ENCODE data around the gene TBP.
A peak's percentile ranks its signal among the peaks of the same experiment; 100 is the strongest.
"Not testable (repeated sequence)": the region's sequence is repeated elsewhere in the genome, so short reads cannot be mapped to it uniquely, and the experiment has no call there.

Gene TBP

DNA sequence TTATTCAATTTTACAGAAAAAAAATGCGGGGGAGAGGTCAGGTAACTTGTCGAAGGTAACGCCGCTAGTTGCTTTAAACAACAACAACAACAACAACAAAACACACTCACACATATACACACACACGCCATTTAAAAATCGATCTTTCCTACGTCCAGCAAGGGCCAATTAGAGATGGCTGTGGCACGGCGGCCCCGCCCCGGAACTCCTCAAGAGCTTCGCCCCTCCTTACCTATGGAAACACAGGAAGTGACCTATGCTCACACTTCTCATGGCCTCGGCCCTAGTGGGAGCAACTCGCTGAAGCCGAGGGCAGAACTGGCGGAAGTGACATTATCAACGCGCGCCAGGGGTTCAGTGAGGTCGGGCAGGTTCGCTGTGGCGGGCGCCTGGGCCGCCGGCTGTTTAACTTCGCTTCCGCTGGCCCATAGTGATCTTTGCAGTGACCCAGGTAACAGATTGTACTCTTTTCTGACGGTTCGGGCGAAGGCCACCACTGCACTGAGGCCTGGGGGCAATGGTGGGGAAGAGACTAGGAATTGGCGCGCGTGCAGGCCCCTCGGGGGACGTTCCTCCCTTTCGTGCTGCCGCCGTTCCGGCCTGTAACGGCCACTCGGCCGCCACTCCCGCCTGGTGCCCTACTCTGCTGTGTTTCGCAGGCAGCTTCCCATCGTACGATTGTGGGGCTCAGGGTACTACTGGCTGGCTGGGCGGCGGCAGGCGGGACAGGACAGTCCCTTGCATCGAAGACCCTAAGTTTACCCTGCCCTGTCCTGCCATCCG is at the start of gene TBP:
Gene TBP (plus strand): TSS at position 357 of the 783 bp plus-strand sequence. CDS start 2,661 bp downstream, outside the sequence.
- DNase-seq = peak; percentile 92

DNA sequence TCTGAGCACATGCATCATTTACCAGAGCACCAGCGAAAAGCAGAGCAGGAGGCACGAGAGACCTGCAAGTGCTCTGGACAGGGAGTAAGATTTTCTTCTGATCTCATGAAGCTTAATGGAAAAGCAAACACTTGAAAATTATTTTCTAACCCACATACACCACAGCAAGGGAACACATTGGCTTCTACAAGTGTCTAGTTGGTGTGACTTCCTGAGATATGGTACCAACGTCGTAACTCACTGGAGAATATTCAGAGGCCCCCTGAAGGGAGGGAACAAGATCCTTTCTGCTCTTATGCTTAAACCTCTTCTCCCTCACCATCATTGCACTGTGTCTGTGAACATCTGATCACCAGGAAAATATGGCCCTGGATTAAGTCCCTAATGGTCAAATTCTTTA is 49.7 kb upstream of the TBP start:
- no peak for DNase-seq

DNA sequence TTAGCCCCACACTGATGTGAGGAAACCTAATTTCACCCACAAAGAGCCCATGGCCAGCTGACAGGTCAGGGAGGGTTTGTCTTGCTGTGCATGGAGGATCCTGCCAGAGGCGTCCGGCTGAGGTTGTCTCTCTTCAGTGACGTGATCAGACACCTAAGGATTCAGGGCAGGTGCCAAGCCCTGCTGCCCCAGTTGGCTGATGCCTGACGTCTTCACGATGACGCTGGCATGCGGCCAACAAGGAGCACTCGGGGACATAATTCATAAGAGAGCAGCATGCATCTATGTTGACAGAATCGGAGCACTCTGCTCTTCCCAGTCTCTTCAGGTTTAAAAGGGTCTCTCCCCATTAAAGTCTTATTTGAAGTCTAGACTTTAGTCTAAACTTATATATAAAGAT is 48.9 kb upstream of the TBP start:
- DNase-seq = no peak

DNA sequence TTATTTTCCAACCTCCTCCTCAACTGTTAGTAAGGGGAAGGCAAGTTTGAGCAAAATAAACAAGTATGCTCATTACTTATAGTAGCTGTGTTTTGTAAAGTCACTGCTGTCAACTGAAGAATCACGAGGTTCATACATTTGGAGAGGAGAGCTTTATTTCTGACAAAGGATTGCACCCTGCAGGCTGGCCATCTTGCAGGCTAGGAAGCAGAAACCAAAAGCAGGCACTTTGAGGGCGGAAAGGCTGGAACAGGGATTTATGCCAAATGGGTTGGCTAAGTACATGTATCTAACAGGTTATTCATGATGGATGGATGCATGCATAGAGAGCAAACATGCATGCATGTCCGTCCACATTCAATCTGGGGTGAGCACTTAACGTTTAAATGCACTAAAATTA is 47.7 kb upstream of the TBP start:
- DNase-seq = no peak

DNA sequence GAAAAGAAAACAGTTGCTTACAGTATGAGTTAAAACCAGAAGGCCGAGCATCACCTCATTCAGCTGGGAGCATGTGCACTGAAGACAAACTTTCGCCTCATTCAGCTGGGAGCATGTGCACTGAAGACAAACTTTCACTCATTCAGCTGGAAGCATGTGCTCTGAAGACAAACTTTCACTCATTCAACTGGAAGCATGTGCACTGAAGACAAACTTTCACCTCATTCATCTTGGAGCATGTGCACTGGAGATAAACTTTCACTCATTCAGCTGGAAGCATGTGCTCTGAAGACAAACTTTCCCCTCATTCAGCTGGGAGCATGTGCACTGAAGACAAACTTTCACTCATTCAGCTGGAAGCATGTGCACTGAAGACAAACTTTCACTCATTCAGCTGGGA is 46.4 kb upstream of the TBP start:
- not testable (repeated sequence) for DNase-seq

DNA sequence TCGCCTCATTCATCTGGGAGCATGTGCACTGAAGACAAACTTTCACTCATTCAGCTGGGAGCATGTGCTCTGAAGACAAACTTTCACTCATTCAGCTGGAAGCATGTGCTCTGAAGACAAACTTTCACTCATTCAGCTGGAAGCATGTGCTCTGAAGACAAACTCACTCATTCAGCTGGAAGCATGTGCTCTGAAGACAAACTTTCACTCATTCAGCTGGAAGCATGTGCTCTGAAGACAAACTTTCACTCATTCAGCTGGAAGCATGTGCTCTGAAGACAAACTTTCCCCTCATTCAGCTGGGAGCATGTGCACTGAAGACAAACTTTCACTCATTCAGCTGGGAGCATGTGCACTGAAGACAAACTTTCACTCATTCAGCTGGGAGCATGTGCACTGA is 45.9 kb upstream of the TBP start:
- not testable (repeated sequence) for DNase-seq

DNA sequence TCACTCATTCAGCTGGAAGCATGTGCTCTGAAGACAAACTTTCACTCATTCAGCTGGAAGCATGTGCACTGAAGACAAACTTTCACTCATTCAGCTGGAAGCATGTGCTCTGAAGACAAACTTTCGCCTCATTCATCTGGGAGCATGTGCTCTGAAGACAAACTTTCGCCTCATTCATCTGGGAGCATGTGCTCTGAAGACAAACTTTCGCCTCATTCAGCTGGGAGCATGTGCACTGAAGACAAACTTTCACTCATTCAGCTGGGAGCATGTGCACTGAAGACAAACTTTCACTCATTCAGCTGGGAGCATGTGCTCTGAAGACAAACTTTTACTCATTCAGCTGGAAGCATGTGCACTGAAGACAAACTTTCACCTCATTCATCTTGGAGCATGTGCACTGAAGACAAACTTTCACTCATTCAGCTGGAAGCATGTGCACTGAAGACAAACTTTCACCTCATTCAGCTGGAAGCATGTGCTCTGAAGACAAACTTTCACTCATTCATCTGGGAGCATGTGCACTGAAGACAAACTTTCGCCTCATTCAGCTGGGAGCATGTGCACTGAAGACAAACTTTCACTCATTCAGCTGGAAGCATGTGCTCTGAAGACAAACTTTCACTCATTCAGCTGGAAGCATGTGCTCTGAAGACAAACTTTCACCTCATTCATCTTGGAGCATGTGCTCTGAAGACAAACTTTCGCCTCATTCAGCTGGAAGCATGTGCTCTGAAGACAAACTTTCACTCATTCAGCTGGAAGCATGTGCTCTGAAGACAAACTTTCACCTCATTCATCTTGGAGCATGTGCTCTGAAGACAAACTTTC is 45.1 kb upstream of the TBP start:
- not testable (repeated sequence) for DNase-seq

DNA sequence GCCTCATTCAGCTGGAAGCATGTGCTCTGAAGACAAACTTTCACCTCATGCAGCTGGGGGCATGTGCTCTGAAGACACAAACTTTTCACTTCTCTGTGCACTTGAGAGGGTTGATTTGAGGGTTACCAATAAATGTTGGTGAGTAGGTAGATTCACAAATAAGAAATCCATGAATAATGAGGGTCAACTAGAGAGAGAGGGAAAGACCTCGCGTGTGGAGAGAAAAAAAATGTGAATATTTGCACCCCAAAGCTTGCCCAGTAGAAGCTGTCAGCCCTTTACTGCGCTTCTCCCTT is 44.5 kb upstream of the TBP start:
- DNase-seq = no peak

DNA sequence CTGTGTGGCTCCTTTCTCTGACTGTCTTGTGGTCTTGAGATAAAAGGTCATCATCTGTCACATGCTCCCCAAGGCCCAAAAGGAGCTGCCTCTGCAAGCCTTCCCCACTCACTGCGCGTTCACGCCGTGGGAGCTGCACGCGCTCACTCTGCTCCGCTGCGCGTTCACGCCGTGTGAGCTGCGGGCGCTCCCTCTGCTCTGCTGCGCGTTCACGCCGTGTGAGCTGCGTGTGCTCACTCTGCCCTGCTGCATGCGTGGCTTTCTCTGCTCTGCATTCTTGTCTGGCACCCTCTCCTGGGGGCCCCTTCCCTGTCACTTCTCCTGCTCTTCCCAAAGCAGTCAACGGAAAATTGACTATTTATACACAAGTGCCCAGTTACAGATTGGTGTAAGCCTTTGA is 43.5 kb upstream of the TBP start:
- no peak for DNase-seq

DNA sequence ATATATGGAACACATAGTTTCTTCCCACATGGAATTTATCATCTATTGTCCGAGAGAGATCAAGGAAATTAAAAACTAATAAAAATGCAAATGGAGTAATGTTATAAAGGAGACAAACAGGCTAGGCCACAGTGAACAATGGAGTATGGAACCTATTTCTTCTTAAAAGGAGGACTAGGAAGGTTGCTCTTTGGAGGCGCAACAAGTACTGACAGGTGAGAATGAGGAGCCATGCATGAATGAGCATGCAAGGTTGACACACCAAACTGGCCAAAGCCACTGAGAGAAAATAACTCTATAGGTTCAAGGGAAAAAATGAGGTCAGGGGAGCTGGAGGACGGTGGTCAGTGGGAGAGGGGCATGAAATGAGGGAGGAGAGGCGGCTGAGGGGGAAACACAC is 41.9 kb upstream of the TBP start:
- no peak for DNase-seq

DNA sequence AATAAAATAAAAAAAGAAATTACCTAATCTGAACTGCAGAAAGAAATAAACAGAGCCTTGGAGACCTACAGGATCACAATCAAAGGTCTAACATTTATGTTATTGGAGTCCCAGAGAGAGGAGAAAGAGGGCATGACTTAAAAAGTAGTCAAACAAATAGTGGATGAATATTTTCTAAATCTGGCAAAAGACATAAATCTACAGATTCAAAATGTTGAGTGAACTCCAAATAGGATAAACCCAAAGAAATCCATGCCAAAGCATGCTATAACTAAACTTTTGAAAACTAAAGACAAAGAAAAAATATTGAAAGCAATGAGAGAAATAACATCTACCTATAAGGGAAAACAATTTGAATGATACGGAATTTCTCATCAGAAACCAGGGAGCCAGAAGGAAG is 39.3 kb upstream of the TBP start:
- no peak for DNase-seq

DNA sequence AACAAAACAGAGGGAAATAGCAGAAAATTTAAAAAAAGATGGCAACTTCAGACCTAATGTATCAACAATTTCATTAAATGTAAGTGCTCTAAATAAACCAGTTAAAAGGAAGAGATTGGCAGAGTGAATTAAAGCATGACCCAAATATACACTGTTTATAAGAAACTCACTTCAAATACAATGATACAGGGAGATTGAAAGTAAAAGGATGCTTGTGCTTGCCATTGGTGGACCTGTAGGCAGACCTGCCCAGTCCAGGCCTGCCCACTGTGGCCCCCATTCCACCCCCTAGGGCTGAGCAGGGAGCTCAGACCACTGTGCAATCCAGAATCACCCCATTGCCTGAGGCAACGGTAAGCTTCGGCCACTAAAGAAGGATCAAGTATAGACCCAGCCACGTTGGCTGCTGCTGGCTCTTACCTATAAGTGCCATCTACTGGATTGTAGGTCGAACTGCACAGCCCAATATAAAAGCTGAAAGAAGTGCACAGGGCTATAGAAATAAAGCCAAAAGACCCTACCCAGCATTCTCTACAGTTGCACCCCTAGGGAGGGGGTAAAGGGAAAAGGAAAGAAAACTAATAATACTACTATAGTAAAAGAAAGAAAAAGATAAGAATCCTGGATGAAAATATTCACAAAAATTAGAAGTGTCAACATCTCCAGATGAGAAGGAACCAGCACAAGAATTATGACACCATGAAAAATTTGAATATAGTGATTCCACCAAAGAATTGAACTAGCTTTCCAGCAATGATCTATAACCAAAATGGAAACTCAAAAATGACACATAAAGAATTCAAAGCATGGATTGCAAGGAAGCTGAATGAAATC is 37.2 kb upstream of the TBP start:
- peak; percentile 21 for DNase-seq

DNA sequence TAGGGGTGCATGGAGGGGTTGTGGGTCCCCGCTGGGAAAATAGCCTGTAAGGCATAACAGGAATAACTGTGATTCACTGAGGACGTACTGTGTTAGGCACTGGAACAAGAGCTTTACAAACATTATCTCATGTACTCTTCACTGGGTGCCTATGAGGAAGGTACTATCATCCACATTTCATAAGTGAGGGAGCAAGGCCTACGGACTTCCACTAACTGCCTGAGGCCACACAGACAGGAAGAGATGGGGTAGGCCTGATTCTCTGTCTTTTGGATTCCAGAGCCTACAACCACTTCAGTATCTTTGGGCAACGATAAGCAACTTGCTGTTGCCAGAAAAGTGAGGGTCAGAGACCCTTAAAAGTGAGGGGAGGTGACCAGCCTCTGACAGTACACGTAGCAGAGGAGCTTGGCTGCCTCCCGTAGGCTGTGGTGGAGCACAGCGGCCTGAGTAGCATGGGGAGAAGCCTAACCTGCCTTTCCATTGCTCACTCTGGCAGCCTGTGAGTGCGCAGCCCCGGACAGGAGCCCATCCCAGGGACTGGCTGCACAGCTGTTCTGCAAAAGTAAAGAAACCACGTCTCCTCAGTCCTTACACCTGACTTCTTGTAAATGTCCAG is 31.5 kb upstream of the TBP start:
- DNase-seq = no peak

DNA sequence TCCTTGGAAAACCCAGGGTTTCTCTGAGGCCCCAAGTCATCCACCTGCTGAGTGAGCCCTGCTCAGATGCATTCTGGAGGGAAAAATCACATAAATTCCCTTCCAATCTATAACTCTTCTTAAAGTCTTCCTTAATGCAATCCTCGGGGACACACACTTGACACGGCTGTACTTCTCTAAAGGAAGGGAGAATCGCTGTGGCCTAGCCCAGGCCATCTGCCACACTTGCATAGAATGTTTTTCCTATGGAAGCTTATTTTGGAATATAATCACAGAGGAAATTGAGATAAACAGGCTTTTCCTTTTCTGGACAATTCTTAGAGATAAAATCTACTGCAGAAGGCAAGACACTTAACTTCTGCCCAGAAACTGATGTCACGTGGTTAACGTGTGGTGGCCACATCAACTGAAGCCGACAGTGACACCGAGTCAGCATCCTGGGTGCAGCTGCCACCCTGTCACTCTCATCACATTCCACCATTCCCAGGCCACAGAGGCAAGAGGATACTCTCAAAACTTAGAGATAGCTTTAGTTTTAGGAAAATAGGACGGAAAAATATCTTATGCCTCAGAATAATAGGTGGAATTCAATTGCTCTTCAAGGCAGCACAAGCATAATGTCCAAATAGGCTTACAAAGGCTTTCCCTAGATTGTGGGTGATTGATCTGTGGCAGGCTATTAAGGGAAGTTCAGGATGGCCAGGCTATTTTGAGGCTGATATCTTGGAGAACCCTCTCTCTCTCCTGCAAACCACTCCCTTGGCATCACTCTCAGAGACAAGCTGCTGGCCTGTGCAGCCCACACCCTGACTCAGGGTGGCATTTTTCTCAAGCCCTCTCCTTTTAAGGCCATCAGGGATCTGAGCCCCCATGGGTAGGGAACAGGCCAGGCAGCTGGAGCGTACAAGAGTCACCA is 30.7 kb upstream of the TBP start:
- DNase-seq = no peak

DNA sequence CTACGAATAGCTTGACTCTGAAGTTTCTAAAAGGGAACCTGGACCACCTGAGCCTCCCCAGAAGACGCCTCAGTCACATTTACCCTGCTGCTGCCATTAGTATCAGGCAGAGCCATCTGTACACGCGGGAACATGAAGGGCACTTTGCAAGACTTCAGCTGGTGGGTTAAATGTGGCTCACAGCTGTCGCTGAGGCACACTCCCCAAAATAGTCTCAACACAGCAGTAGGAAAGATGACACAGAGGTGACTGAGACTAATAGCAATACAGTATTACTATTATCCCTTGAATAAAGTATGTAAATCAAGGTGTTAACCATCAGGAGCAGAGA is 30.0 kb upstream of the TBP start:
- DNase-seq = no peak

DNA sequence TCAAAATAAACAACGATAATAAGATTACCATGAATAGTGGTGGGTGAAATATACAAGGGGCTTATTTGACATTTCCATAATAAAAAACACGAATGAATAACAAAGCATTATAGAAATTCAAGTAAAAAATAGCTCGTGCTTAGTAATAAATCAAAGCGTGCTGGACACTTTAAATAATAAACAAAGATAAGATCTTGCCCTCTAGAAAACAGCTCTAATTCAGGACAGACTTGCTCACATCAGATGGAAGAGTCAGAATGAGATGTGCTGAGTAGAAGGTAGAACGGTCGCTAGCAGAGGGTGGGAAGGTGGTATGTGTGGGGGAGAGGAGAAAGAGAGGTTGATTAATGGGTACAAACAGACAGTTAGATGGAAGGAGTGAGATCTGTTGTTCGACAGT is 28.4 kb upstream of the TBP start:
- no peak for DNase-seq

DNA sequence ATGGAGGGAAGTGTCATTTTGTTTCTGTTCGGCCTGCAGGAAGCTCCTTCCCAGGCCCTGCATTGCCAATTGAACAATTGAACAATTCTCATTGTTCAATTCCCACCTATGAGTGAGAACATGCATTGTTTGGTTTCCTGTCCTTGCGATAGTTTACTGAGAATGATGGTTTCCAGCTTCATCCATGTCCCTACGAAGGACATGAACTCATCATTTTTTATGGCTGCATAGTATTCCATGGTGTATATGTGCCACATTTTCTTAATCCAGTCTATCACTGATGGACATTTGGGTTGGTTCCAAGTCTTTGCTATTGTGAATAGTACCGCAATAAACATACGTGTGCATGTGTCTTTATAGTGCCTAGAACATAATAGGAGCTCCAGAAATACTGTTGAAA is 26.2 kb upstream of the TBP start:
- DNase-seq = not testable (repeated sequence)

DNA sequence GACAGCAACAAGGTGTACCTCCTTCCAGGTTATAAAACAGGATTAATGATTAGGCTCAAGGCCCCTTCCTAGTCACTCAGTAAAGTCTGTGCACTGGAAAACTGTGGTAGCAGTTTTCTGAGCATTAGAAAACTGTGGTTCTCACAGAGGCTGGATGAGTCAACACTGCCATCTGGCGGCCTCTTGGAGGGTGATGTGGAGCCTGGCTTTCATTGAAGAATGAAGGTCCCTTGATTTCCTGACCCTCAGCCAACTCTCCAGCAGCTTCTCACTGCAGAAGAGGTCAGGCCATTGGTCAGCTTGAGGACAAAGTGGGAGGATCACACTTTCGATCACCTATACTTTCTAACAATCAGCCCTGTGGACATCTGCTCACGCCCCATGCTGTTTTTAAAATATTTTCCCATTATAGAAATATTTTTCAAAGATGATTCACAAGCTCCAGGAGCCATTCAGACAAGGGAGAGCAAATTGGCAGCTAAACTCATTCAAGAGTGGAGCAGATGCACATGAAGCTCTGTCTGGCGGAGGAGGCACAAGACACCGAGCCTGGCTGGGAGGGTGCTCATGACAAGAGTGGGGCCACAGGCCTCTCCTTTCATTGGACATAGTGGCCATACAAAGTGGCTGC is 24.2 kb upstream of the TBP start:
- DNase-seq = peak; percentile 62

DNA sequence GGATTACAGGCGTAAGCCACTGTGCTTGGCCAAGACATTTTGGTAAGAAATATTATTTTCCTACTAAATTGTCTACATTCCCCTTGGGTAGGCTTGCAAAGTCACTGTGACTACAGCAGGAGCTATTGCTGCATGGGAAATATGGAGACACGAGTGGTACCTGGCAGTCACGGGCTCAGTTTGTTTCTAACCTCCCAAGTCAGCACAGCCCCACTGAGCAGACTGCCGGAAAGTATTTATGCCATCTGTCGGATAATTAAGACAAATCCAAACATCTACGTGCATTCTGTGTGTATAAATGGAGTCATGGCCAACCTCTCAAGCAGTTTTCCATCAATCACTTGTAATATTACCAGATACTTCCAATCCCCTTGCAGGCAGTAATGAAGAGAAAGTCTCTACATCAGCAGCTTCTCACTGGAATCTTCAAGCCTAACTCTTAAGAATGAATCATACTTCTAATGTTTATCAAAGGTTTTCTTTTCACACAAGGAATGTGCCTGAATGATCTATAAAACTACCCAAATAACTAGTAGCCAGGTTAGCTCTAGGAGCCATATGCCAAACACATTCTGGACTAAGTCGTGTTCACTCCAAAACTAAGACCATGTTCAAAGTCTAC is 21.2 kb upstream of the TBP start:
- DNase-seq = no peak

DNA sequence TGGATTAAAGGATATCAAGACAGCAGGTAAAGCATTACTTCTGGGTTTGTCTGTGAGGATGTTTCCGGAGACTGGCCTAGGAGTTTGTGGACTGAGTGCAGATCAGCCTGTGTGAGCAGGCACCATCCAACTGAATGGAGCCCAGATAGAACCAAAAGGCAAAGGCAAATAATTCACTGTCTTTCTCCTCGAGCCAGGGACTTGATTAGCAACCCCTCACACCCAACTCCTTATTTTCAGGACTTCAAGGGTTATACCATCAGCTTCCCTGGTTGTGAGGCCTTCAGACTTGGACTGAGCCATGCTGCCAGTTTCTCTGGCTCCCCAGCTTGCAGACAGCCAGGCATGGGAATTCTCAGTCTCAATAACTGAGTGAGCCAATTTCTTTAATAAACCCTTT is 20.4 kb upstream of the TBP start:
- no peak for DNase-seq

DNA sequence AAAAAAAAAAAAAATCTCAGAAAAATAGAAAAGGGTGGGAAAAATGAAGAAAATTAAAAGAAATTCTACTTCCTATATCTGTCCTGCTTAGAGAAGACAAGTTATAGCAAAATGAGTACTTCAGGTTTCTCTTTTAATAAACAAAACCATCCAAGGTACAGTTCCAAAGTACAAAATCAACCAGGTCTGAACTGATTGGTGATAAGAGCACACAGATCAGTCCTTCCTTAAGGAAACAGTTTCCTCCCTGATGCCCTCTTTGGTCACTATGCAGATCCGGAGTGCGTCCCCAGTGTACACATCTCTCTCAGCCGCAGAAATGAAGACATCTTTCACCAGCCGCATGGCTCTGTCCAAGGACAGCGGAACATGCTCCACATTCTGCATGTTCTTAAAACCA is 19.2 kb upstream of the TBP start:
- DNase-seq = no peak

Measured in stimulated activated CD4-positive, alpha-beta T cell treated with anti-CD3 and anti-CD28 coated beads, Interleukin-12 subunit alpha, Interleukin-12 subunit beta, amount 100 ng/mL, for 4 hours (primary cell).